Left lobe of liver (tissue), 2 donors: ENCODE results near the gene MUS81. TPM values are rescaled to one million over a fixed set of nuclear protein-coding genes. Genes with fewer than 3 reads are reported as not detected.

Source experiments
- ATAC-seq: fragments of 200-7000 bp; cut with Tn5 transposase; one replicate; pipeline ENCODE4 v1.9.1; 2020; ENCODE audit warnings: mild to moderate bottlenecking, moderate library complexity
- DNase-seq: peaks from one replicate; pipeline ENCODE4 v3.0.0-alpha.2; 2020; ENCODE audit warnings: low spot score
- total RNA-seq: library from RNA; stranded (reverse); gene quantifications from one replicate; pipeline ENCODE4 v1.2.1, GENCODE V29; 2021
- donor health status: DM: no; HTN: no; CAD: no; lungs with moderate emphysema.
- donor health status: DM: no; HTN: yes; CAD: no.

The MUS81 gene
- total RNA-seq, 1 donor from 2014 or later = 14.3 TPM

DNA sequence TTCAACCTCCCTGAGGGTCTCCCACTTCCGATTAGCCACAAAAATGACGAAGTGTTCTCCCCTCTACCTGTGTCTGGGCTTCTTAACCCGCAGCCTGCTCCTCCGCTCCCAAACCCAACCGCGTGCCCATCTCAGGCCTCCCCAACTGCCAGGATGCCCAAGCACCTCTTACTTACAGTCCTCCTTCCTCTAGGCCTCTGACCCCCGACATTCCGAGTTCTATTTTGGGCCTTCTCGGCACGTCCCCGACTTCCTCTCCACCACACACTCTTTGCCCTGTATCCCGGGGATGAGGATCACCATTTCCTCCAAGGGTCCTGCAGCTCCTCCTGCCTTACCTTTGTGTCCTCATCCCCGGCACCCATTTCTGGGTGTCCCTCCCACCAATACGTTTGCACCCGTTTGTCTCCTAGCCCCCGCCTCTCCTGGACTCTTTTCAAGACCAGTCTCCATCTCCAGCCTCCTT lies 388 bp upstream of the MUS81 start:
- DNase-seq = no peak
- no peak for ATAC-seq

DNA sequence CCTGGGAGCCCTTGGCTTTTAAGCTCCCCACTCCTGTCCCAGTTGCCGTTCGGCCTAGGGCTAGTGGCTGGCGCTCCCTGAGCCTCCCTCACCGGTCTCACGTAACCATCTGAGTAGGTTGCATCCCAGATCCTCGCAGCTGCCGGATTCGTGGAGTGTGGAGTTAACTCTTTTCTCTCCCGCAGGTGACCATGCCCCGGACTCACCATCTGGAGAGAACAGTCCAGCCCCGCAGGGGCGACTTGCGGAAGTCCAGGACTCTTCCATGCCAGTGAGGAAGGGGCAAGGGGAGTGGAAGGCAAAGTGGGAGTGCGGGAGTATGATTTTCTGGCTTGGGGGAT lies 902 bp downstream of the MUS81 start:
- ATAC-seq = no peak
- peak; percentile 56 for DNase-seq

DNA sequence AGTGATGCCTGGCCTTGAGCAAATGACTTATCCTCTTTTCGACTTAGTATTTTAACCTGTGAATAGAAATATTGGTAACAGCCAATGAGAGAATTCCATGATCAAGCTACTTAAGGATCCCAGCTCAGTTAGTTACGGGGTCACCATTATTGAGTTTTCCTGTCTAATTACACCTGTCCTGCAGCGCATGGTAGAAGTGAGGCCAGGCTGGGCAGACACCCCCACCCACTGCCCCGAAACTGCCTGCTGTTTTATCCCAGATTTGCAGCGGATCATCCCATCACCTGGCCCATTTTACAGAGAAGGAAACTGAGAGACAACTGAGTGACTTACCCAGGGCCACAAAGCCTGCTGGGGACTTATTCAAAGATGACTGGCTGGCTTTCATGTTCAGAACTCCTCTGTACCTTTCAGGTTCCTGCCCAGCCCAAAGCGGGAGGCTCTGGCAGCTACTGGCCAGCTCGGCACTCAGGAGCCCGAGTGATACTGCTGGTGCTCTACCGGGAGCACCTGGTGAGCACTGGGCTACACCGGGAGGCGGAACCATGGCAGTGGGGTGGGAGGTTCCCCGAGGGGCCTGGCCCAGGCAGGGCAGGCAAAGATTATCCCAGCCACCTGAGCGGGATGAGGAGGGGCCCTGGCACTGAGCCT lies 1.4 kb downstream of the MUS81 start:
- no peak for ATAC-seq

DNA sequence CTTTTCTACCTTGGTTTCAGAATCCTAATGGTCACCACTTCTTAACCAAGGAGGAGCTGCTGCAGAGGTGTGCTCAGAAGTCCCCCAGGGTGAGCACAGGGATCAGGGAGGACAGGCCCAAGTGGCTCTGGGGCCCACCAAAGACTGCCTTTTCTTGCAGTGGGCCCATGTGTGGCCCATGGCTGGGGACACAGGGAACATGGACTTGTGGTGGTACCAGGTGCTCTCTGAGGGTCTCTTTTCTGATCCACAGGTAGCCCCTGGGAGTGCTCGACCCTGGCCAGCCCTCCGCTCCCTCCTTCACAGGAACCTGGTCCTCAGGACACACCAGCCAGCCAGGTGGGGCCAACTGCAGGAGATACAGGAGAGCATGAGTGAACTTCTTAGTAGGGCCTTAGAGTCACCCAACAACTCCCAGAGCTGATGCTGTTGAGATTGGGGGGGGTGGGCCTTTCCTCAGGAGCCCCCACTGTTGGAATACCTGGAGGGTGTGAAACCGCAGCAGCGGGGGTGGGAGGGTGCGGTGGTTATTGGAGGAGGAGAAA lies 2.0 kb downstream of the MUS81 start:
- ATAC-seq (no peak), DNase-seq (peak; percentile 44)

More for the DNA sequence above, 1.4 kb downstream of the MUS81 start:
- peak; percentile 48 for DNase-seq

DNA sequence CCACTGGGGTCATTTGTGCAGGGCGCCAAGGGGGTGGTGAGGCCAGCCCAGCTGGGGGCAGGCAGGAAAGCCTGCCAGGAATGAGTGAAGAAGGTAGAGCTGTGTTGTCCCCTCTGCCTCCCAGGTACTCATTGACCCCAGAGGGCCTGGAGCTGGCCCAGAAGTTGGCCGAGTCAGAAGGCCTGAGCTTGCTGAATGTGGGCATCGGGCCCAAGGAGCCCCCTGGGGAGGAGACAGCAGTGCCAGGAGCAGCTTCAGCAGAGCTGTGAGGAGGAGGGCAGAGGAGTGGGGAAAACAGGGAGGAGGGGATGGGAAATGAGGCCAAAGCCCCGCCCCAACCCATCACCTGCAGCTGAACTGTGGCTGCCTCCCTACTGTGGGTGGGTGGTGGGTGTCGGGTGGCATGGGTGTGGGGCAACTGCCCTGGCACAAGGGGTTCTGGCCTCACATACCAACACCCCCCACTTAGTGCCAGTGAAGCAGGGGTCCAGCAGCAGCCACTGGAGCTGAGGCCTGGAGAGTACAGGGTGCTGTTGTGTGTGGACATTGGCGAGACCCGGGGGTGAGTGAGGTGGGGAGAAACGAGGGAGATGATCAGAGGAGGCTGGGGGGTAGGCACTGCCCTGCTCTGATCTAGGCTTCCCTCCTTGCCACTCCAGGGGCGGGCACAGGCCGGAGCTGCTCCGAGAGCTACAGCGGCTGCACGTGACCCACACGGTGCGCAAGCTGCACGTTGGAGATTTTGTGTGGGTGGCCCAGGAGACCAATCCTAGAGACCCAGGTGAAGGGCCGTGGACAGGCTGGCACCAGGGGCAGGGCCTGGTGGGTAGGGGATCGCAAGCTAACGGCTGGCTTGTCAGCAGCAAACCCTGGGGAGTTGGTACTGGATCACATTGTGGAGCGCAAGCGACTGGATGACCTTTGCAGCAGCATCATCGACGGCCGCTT lies 3.0 kb downstream of the MUS81 start:
- DNase-seq (no peak), ATAC-seq (no peak)

DNA sequence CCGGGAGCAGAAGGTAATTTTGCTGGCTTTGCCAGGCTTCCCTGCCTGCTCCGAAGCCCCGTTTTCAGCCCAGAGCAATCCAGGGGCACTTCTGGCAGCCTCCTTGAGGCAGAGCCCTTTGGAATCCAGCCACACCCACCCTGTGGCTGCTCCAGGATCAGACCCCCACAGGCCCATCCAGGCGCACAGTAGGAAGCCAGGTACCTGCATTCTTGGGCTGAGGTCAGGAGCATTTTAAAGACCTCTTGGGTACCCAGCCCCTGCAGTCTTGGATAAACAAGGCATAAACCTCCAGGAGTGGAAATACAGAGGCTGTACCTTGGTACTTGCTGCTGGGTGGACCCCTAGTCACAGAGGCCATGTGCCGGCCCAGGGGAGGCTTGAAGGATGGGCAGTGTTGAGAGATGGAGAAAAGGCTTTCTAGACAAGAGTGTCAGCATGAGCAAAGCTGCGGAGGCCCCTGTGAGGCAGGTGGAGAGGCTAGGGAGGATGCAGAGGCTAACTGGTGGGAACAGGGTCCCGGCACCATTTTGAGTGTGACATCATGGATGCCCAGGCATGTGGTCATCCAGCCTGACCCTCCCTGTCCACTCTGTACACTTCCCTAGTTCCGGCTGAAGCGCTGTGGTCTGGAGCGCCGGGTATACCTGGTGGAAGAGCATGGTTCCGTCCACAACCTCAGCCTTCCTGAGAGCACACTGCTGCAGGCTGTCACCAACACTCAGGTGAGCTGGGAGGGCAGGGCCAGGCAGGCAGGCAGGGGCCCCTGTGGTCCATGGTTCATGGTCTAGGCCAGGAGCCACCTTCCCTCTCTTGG lies 3.9 kb downstream of the MUS81 start:
- ATAC-seq (no peak), DNase-seq (no peak)

DNA sequence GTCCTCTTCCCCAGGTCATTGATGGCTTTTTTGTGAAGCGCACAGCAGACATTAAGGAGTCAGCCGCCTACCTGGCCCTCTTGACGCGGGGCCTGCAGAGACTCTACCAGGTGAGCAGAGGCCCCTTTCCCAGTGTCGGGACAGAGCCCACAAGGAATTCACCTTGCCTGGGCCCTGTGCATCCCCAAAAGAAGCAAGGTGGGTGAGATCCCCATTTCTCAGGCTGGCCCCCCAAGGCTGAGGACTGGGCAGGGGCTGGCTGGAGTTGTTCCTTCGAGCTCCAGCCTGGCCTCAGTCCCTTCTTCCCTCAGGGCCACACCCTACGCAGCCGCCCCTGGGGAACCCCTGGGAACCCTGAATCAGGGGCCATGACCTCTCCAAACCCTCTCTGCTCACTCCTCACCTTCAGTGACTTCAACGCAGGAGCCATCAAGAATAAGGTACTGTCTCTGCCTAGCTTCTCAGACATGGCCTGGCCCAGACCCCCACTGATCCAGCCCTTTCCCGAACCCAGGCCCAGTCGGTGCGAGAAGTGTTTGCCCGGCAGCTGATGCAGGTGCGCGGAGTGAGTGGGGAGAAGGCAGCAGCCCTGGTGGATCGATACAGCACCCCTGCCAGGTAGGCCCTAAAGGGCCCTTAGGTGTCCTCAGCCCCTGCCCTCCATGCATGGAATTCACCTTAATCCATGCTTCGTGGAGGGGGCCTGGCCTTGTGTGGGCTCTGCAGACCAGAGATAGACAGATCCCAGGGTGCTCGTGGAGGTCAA lies 4.7 kb downstream of the MUS81 start:
- no peak for DNase-seq
- ATAC-seq = no peak

DNA sequence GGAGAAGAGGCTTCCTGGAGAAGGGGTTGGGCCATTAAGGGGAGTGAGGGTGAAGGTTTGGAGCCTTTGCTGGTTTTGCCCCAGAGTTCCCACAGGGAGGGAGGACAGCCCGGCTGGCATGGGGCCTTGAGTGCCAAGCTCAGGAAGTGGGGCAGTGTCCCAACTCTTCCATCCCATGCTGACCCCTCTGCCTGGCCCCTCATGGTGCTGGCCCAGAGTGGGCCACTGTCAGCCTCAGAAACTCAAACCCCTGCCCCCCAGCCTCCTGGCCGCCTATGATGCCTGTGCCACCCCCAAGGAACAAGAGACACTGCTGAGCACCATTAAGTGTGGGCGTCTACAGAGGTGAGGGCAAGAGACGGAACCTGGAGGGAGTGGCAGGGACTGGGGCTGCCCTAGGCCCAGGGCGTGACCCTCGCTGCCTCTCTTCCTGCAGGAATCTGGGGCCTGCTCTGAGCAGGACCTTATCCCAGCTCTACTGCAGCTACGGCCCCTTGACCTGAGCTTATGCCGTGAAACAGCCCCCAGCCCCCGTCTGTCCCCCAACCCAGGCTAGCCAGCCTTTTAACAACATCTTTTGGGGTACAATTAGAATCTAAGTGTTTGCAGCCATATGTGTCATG lies 5.4 kb downstream of the MUS81 start:
- ATAC-seq (no peak), DNase-seq (no peak)

DNA sequence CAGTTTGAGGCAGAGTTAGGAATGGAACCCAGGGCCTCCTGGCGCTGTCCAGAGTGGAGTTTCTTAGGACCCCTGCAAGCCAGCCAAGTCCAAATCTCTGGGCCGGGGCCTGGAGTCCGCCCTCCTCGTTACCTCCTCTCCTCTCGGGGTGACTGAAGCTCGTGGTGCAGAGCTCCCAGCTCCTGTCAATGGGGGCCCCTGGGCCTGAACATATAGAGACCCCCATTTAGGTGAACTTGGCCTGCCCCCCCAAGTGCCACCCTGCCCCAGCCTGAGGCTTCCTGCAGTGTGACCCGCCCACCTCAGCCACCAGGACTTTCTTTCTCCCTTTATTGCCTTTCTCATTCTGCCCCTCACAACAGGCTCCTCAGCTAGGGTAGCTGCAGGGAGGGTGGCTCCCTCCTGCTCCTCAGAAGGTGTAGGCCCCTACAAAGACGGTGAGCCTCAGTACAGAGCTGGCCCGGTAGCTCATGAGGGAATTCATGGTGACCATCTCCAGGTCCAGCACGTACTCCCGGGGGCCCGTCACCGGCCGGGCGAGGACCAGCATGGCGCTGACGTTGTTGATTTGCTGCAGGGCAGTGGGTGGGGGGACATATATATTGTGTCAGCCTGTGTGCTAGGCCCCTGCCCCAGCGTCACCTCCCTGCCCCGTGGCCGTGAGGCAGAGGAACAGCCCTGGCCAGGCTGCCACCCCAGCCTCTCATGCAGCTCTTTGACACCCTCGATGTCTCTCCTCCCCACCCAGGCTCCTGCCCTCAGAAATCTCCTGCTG lies 6.5 kb downstream of the MUS81 start:
- DNase-seq (no peak), ATAC-seq (no peak)

DNA sequence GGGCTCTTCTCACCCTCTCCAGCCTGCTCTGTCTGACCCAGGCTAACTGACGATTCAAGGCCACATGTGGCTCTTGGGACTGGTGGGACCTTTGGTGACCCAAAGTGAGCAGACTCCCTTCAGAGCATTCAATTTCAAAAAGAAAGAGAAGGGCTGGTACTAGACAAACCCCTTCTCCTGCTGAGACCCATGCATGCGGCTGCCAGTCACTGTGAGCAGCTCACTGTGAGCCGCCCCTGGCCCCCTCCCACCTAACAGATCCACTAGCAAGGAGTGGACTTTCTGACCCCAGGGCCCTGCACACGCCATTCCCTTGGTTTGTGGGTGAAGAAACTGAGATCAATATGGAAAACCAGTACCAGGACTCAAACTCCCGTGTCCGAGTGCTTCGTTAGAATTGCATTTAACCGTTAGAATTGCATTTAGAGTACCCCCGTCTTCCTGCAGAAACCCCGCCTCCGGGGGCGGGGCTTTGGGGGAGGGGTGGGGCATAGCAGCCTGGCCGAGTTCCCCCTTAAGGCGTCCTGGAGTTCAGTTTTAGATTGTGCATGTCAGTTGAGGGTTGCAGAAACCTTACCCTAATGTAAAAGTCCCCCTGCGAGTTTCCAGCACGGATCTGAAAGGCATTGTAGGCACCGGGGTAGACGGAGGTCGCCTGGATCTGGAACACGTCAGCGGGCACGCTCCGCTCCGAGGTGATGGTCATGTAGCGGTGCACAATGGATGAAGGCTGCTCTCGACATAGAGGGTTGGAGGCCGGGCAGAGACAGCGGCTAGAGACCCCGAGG lies 7.2 kb downstream of the MUS81 start:
- DNase-seq (no peak), ATAC-seq (no peak)

DNA sequence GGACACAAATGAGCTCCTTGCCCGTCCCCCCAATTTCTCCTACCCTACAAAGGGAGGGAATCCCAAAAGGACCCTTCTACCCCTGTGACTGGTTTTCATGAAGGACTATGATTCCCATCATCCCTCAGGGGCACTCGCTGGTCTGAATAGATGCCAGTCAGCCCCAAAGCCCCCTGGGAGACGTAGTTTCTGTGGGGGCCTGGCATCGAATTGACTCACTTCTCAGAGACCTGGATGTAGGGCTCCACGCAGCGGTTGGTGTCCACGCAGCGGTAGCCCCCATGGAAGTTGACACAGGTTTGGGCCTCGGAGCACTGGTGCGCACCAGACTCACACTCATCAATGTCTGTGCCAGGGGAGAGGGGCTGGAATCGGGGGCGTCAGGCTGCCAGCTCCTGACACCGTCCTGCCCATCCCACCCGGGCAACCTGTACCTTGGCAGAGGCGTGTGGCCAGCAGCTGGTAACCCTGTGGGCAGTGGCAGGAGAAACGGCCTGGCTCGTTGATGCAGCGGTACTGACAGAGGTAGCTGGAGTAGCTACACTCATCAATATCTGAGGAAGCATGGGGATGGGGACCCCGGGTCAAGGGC lies 7.9 kb downstream of the MUS81 start:
- DNase-seq (no peak), ATAC-seq (peak; percentile 4)

DNA sequence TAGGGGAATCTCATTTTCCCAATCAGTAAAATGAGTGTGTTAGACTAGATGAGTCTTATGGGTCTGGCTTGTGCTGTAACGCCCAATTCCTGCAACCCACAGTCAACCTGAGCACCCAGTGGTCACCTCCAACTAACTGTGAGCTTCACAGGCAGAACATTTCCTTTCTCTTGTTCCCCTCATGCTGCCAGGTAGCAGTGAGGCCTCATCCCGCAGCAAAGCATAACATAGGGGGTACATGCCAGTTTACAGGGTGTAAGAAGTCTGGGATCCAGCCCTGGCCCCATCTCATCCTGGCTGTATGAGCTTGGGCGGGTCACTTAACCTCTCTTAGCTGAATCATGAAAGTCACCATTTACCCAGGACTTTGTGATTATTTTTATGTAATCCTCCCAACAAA lies 8.7 kb downstream of the MUS81 start:
- no peak for ATAC-seq
- no peak for DNase-seq

DNA sequence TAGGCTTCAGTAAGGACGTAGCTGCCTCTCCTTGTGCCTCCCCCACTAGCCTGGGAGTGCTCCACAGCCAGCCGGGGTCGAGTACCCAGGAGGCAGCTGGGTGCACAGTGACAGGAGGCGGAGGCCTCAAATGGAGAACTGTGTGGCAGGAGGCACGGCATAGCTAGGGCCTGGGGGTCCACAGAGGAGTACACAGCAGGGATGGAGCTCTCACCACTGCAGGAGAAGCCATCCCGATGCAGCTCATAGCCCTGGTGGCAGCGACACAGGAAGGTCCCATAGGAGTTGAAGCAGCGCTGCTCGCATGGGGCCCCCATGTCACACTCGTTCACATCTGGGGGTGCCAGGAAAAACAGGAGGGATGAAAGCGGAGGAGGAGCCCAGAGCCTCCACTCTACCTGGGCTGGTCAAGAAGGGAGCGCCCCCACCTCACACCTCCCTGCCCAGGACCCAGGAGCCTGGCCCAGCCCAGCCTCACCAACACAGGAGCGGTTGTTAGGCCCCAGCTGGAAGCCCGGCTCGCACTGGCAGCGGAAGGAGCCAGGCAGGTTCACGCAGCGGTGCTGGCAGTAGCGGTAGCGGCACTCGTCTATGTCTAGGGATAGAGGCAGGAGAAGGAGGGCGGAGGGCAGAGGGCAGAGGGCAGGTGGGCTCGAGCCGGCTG lies 9.5 kb downstream of the MUS81 start:
- ATAC-seq (no peak), DNase-seq (no peak)

DNA sequence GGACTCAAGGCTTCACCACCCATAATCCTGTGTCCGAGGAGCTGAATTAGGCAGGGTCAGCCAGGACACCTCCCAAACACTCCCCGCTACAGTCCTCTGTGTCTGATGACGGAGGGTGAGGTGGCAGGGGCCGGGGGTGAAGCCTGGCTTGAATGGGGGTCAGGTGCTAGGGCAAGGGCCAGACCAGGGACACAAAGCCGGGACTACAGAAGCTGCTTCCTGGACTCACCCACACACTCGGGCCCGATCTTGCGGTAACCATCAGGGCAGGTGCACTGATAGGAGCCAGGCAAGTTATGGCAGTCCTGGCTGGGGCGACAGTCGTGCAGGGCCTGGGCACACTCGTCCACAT lies 10.1 kb downstream of the MUS81 start:
- no peak for DNase-seq
- ATAC-seq = no peak

DNA sequence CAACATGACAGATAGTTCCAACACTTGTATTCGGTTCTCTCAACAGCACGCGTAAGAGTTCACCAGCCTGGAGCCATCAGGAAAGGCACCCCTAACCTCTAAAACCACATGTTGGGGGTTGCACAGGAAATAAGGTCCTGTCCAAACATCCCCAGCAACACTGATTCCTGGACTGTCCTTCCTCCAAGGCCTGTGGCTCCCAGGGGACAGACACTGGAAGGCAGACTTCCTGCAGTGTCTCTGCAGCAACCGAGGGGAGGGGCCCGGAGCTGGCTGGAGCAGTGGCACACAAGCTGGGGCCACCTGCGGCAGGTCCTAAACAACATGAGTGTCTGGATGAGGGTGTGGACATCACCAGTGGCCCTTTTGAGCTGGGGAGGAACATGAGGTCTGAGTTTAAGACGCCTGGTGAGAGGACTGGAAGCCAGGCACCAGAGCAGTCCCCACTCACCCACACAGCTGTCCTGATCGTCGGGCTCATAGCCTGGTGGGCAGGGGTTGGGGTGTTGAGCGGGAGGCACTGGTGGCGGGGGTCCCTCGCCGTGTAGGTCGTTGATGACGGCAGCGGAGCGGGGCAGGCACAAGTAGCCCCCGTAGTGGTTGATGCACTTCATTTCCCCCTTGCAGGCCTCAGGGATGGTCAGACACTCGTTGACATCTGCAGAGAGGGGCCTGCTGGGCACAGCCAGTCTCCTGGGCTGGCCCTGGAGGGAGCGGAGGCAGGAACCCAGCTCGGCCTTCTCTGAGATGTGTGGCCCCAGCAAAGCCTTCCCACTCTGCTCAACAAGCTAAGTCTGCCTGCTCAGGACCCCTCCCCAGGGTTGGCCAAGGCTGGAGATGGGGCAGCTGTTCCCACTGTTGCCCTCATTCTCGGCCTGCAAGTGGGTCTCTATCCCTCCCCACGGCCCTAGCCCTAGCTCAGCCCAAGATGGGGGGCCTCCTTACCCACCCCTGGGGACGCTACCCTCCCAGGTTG lies 10.8 kb downstream of the MUS81 start:
- DNase-seq = no peak

DNA sequence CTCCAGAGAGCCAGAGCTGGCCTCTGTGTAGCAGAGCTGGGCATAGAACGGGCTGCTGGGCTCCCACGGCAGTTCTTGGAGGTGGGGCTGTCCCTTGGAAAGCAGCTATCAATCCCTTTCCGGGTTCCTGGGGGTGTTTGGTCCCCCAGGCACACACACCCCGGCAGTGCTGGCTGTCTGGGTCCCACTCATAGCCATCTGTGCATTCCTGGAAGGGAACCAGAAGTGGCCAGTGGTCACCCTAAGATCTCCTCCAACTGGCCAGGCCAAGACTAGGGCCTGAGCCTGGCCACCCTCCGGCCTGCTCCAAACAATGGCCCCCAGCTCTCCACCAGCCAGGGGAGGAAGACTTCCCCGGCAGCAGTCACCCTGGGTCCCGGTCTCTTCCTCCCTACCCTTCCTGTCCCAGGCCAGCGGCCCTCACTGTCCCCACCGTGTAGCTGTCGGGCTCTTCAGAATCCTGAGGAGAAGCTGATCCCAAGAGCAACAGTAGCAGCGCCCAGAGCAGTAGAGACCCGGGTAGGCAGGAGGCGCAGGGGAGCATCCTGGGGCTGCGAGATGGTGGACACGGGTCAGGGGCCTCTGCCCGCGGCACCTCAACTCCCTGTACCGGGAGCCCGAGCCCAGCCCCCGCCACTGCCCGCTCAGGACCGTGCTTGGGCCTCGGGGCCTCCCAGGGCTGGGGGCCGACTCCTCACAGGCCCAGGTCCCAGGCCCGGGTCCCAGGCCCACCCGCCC lies 11.7 kb downstream of the MUS81 start:
- ATAC-seq (no peak), DNase-seq (no peak)

More for the DNA sequence above, 10.8 kb downstream of the MUS81 start:
- no peak for ATAC-seq
